Measurements from ENCODE around the gene RELN. TPM values are rescaled to one million over a fixed set of nuclear protein-coding genes. Genes with fewer than 3 reads are reported as not detected.
"Not testable (repeated sequence)": the region's sequence is repeated elsewhere in the genome, so short reads cannot be mapped to it uniquely, and the experiment has no call there.

The RELN gene
- total RNA-seq (2012; rRNA removed): 0.44 and 1.0 TPM in 2 replicates

GRCh38 chr7:103989200-103989784 is at the start of gene RELN:
Gene RELN, minus strand, starts transcription at chr7:103989658. Its CDS starts 302 bp downstream, at chr7:103989356.
- no peak within 1 kb of the TSS for H3K9ac ChIP-seq (ENCODE audit: low read depth, low read length)
- H3K36me3 ChIP-seq (ENCODE audit: insufficient read depth, low read length): no peaks in the 10 kb centered on the region
- H3K4me2 ChIP-seq (ENCODE audit: low read length): peak within 1 kb of the TSS; percentile 74
- no peaks in the 10 kb centered on the region for H3K9me3 ChIP-seq (replicated peaks; ENCODE audit: low read length)
- peak within 1 kb of the TSS; percentile 66 for H3K4me3 ChIP-seq (ENCODE audit: low read length)
- peaks cover 5% of the 10 kb centered on the region for H3K4me1 ChIP-seq (ENCODE audit: control insufficient read depth, insufficient read depth, low read length)
- H3K27me3 ChIP-seq (ENCODE audit: control insufficient read depth, insufficient read depth, low read length): peaks cover 55% of the 10 kb centered on the region

GRCh38 chr7:104038136-104038535 is 48.7 kb upstream of the RELN start:
- Histone ChIP-seq H3K36me3 (ENCODE audit: insufficient read depth, low read length) (no peaks in the 10 kb centered on the region), H3K4me1 (ENCODE audit: control insufficient read depth, insufficient read depth, low read length) (no peaks in the 10 kb centered on the region), H3K9ac (ENCODE audit: low read depth, low read length) (no peak overlapping the region), H3K9me3 (replicated peaks; ENCODE audit: low read length) (no peaks in the 10 kb centered on the region), H3K4me3 (ENCODE audit: low read length) (no peak overlapping the region), H3K4me2 (ENCODE audit: low read length) (no peak overlapping the region), H3K27me3 (ENCODE audit: control insufficient read depth, insufficient read depth, low read length) (peaks cover 7% of the 10 kb centered on the region)

GRCh38 chr7:104036889-104037288 is 47.4 kb upstream of the RELN start:
- not testable (repeated sequence) for H3K27me3 ChIP-seq (ENCODE audit: control insufficient read depth, insufficient read depth, low read length); H3K4me3 ChIP-seq (ENCODE audit: low read length); H3K4me1 ChIP-seq (ENCODE audit: control insufficient read depth, insufficient read depth, low read length); H3K4me2 ChIP-seq (ENCODE audit: low read length); H3K9me3 ChIP-seq (replicated peaks; ENCODE audit: low read length); H3K9ac ChIP-seq (ENCODE audit: low read depth, low read length); H3K36me3 ChIP-seq (ENCODE audit: insufficient read depth, low read length)

GRCh38 chr7:104035351-104035750 is 45.9 kb upstream of the RELN start:
- Histone ChIP-seq H3K9me3 (replicated peaks; ENCODE audit: low read length) (no peaks in the 10 kb centered on the region), H3K4me2 (ENCODE audit: low read length) (no peak overlapping the region), H3K27me3 (ENCODE audit: control insufficient read depth, insufficient read depth, low read length) (peaks cover 7% of the 10 kb centered on the region), H3K36me3 (ENCODE audit: insufficient read depth, low read length) (no peaks in the 10 kb centered on the region), H3K9ac (ENCODE audit: low read depth, low read length) (no peak overlapping the region), H3K4me1 (ENCODE audit: control insufficient read depth, insufficient read depth, low read length) (no peaks in the 10 kb centered on the region), H3K4me3 (ENCODE audit: low read length) (no peak overlapping the region)

- H3K4me3 ChIP-seq (ENCODE audit: low read length): no peak overlapping the region
- H3K4me1 ChIP-seq (ENCODE audit: control insufficient read depth, insufficient read depth, low read length): no peaks in the 10 kb centered on the region
- no peaks in the 10 kb centered on the region for H3K36me3 ChIP-seq (ENCODE audit: insufficient read depth, low read length)
- H3K27me3 ChIP-seq (ENCODE audit: control insufficient read depth, insufficient read depth, low read length): peaks cover 1% of the 10 kb centered on the region
- no peak overlapping the region for H3K9ac ChIP-seq (ENCODE audit: low read depth, low read length)
- H3K4me2 ChIP-seq (ENCODE audit: low read length): no peak overlapping the region
- H3K9me3 ChIP-seq (replicated peaks; ENCODE audit: low read length): no peaks in the 10 kb centered on the region
These were observed 45.2 kb upstream of the RELN start for GRCh38 chr7:104034679-104035078.

- no peaks in the 10 kb centered on the region for H3K36me3 ChIP-seq (ENCODE audit: insufficient read depth, low read length)
- H3K27me3 ChIP-seq (ENCODE audit: control insufficient read depth, insufficient read depth, low read length): no peaks in the 10 kb centered on the region
- H3K4me2 ChIP-seq (ENCODE audit: low read length): no peak overlapping the region
- H3K9me3 ChIP-seq (replicated peaks; ENCODE audit: low read length): no peaks in the 10 kb centered on the region
- no peak overlapping the region for H3K9ac ChIP-seq (ENCODE audit: low read depth, low read length)
- H3K4me1 ChIP-seq (ENCODE audit: control insufficient read depth, insufficient read depth, low read length): no peaks in the 10 kb centered on the region
- H3K4me3 ChIP-seq (ENCODE audit: low read length): no peak overlapping the region
These were observed 44.4 kb upstream of the RELN start for GRCh38 chr7:104033837-104034236.

GRCh38 chr7:104032486-104032885 is 43.0 kb upstream of the RELN start:
- Histone ChIP-seq H3K4me2 (ENCODE audit: low read length) (no peak overlapping the region), H3K27me3 (ENCODE audit: control insufficient read depth, insufficient read depth, low read length) (no peaks in the 10 kb centered on the region), H3K4me3 (ENCODE audit: low read length) (no peak overlapping the region), H3K9ac (ENCODE audit: low read depth, low read length) (no peak overlapping the region), H3K4me1 (ENCODE audit: control insufficient read depth, insufficient read depth, low read length) (no peaks in the 10 kb centered on the region), H3K36me3 (ENCODE audit: insufficient read depth, low read length) (no peaks in the 10 kb centered on the region), H3K9me3 (replicated peaks; ENCODE audit: low read length) (no peaks in the 10 kb centered on the region)

GRCh38 chr7:104029765-104030164 is 40.3 kb upstream of the RELN start:
- H3K4me1 ChIP-seq (ENCODE audit: control insufficient read depth, insufficient read depth, low read length): no peaks in the 10 kb centered on the region
- no peaks in the 10 kb centered on the region for H3K9me3 ChIP-seq (replicated peaks; ENCODE audit: low read length)
- no peaks in the 10 kb centered on the region for H3K27me3 ChIP-seq (ENCODE audit: control insufficient read depth, insufficient read depth, low read length)
- no peak overlapping the region for H3K4me3 ChIP-seq (ENCODE audit: low read length)
- no peaks in the 10 kb centered on the region for H3K36me3 ChIP-seq (ENCODE audit: insufficient read depth, low read length)
- no peak overlapping the region for H3K4me2 ChIP-seq (ENCODE audit: low read length)
- H3K9ac ChIP-seq (ENCODE audit: low read depth, low read length): no peak overlapping the region

GRCh38 chr7:104024632-104025031 is 35.2 kb upstream of the RELN start:
- Histone ChIP-seq H3K36me3 (ENCODE audit: insufficient read depth, low read length) (no peaks in the 10 kb centered on the region), H3K9me3 (replicated peaks; ENCODE audit: low read length) (no peaks in the 10 kb centered on the region), H3K4me3 (ENCODE audit: low read length) (no peak overlapping the region), H3K27me3 (ENCODE audit: control insufficient read depth, insufficient read depth, low read length) (no peaks in the 10 kb centered on the region), H3K9ac (ENCODE audit: low read depth, low read length) (no peak overlapping the region), H3K4me1 (ENCODE audit: control insufficient read depth, insufficient read depth, low read length) (no peaks in the 10 kb centered on the region), H3K4me2 (ENCODE audit: low read length) (no peak overlapping the region)

- no peaks in the 10 kb centered on the region for H3K27me3 ChIP-seq (ENCODE audit: control insufficient read depth, insufficient read depth, low read length)
- H3K9ac ChIP-seq (ENCODE audit: low read depth, low read length): no peak overlapping the region
- no peaks in the 10 kb centered on the region for H3K4me1 ChIP-seq (ENCODE audit: control insufficient read depth, insufficient read depth, low read length)
- no peaks in the 10 kb centered on the region for H3K9me3 ChIP-seq (replicated peaks; ENCODE audit: low read length)
- no peak overlapping the region for H3K4me3 ChIP-seq (ENCODE audit: low read length)
- H3K36me3 ChIP-seq (ENCODE audit: insufficient read depth, low read length): no peaks in the 10 kb centered on the region
- H3K4me2 ChIP-seq (ENCODE audit: low read length): no peak overlapping the region
These were observed 33.6 kb upstream of the RELN start for GRCh38 chr7:104023100-104023499.

GRCh38 chr7:104018425-104018824 is 29.0 kb upstream of the RELN start:
- no peaks in the 10 kb centered on the region for H3K36me3 ChIP-seq (ENCODE audit: insufficient read depth, low read length)
- no peak overlapping the region for H3K4me2 ChIP-seq (ENCODE audit: low read length)
- H3K9ac ChIP-seq (ENCODE audit: low read depth, low read length): no peak overlapping the region
- no peaks in the 10 kb centered on the region for H3K9me3 ChIP-seq (replicated peaks; ENCODE audit: low read length)
- no peak overlapping the region for H3K4me3 ChIP-seq (ENCODE audit: low read length)
- H3K27me3 ChIP-seq (ENCODE audit: control insufficient read depth, insufficient read depth, low read length): no peaks in the 10 kb centered on the region
- H3K4me1 ChIP-seq (ENCODE audit: control insufficient read depth, insufficient read depth, low read length): no peaks in the 10 kb centered on the region

GRCh38 chr7:104017001-104017400 is 27.5 kb upstream of the RELN start:
- H3K4me3 ChIP-seq (ENCODE audit: low read length): no peak overlapping the region
- no peak overlapping the region for H3K4me2 ChIP-seq (ENCODE audit: low read length)
- no peak overlapping the region for H3K9ac ChIP-seq (ENCODE audit: low read depth, low read length)
- H3K27me3 ChIP-seq (ENCODE audit: control insufficient read depth, insufficient read depth, low read length): no peaks in the 10 kb centered on the region
- no peaks in the 10 kb centered on the region for H3K4me1 ChIP-seq (ENCODE audit: control insufficient read depth, insufficient read depth, low read length)
- no peaks in the 10 kb centered on the region for H3K36me3 ChIP-seq (ENCODE audit: insufficient read depth, low read length)
- H3K9me3 ChIP-seq (replicated peaks; ENCODE audit: low read length): no peaks in the 10 kb centered on the region
